Ovary (tissue), 9 donors: Measurements from ENCODE around the gene LMTK2. TPM values are rescaled to one million over a fixed set of nuclear protein-coding genes. Genes with fewer than 3 reads are reported as not detected.
"Not testable (repeated sequence)": the region's sequence is repeated elsewhere in the genome, so short reads cannot be mapped to it uniquely, and the experiment has no call there.

ENCODE experiments used
- DNase-seq, 5 donors: peaks; one replicate each; pipeline ENCODE4 v3.0.0-alpha.2; 2019 to 2020
- H3K27ac ChIP-seq, 2 donors: fragments of 200-600 bp; one replicate each; pipeline versions ENCODE4 v1.5.1 to v1.8.0; 2019 to 2022
- H3K27me3 ChIP-seq: fragments of 200-600 bp; one replicate; pipeline ENCODE4 v1.8.0; 2022
- H3K36me3 ChIP-seq: fragments of 200-600 bp; sonication (generic); one replicate; pipeline ENCODE4 v1.5.1; 2019
- H3K4me1 ChIP-seq: one replicate; pipeline ENCODE4 v1.8.1; 2013; ENCODE audit warnings: mild to moderate bottlenecking, moderate library complexity; ENCODE audit not compliant: insufficient read depth
- H3K4me3 ChIP-seq: fragments of 200-600 bp; sonication (generic); one replicate; pipeline ENCODE4 v1.5.1; 2017
- H3K9me3 ChIP-seq, 2 donors: fragments of 200-600 bp in 1 of 2; sonication (generic) in 1 of 2; one replicate each; pipeline versions ENCODE4 v1.5.1 to v1.8.1; 2013 to 2019; ENCODE audit warnings: mild to moderate bottlenecking in 1 of 2, moderate library complexity in 1 of 2
- EP300 ChIP-seq: sonication (generic); formaldehyde crosslinking; IDR thresholded peaks from one replicate; pipeline ENCODE4 v1.6.1; 2017; ENCODE audit warnings: antibody characterized with exemption
- POLR2A ChIP-seq: fragments of 450-650 bp; IDR thresholded peaks from one replicate; pipeline ENCODE4 v1.6.1; 2017; ENCODE audit warnings: antibody characterized with exemption, mild to moderate bottlenecking, moderate library complexity
- WGBS, 3 donors: extraction: QIAGEN DNeasy Blood & Tissue Kit in 1 of 3; methylation state at CpG; one replicate each; pipeline versions ENCODE4 v1.1.5 to v1.1.7; 2013 to 2017; 5-methylcytosine and 5-hydroxymethylcytosine counted together
- intact Hi-C, 4 donors: fragments of 100-400 bp; cut with DNase I; formaldehyde crosslinking; loops; one replicate each; pipeline versions ENCODE4 v1.11.0 to v1.15.1; 2022 to 2023
- polyA plus RNA-seq, 2 donors: library from polyadenylated mRNA; stranded (reverse); fragments of 200-250 nt in 1 of 2; fragments of 350-450 nt in 1 of 2; fragmentation: Illumina TruSeq in 1 of 2; extraction: RNeasy Lipid Tissue Mini Kit (QIAGEN cat#74804) in 1 of 2; gene quantifications; one replicate each; pipeline ENCODE4 v1.2.3, GENCODE V29; 2013 to 2014
- total RNA-seq, 7 donors: library from RNA; depleted of rRNA in 2 of 7; stranded (reverse); fragments of >200 nt in 2 of 7; fragmentation: NEBNext Ultra II Directional in 3 of 7; extraction: Animal tissue kit (Norgen Biotek cat#: 25700) in 3 of 7; gene quantifications; one replicate each; pipeline versions ENCODE4 v1.1.0 to v1.2.4, GENCODE V29; 2016 to 2023
- TF ChIP-seq, protein P1 (sequence below), 3 donors: fragments of 450-650 bp in 2 of 3; fragments of 200-600 bp in 1 of 3; IDR thresholded peaks; one replicate each; pipeline versions ENCODE4 v1.5.1 to v1.8.0; 2016 to 2022; ENCODE audit warnings: antibody characterized with exemption in 3 of 3, mild to moderate bottlenecking in 1 of 3
- donor health status: DM: no; HTN: no; CAD: no; lungs with moderate emphysema.
- donor health status: DM: no; HTN: no; CAD: no.
- donor health status: Bipolar disorder and iron deficiency.
- donor health status: DM: yes; HTN: yes; CAD: no.
- donor health status: DM: no; HTN: no; CAD: no.
- donor health status: DM: yes; HTN: yes; CAD: no.

LMTK2 gene
- total and polyA plus RNA-seq, 9 donors = 4.4 to 17.1 (median 12.8) TPM

DNA sequence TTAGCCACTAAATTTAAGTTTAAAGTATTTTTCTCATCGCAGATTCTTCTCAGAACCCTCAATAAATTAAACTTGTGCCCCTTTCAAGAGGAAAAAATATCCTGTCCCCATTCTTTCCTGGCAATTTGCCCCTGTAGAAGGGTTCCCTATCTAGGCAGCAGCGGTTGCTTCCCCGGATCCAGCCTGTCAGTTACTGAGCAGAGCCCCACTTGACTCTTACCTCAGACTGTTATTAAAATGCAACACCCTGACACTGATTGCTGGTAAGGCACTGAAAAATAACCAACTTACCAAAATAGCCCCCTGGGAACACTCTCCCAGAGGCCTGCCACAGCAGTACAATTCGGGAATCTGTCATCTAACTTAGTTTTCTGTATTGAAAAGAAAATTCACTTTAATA lies 13.9 kb downstream of the LMTK2 start:
- WGBS, 3 donors = 42 to 60% (median 51%) methylated on average over 4 of the region's 4 CpGs
- TF ChIP-seq, protein P1, sequence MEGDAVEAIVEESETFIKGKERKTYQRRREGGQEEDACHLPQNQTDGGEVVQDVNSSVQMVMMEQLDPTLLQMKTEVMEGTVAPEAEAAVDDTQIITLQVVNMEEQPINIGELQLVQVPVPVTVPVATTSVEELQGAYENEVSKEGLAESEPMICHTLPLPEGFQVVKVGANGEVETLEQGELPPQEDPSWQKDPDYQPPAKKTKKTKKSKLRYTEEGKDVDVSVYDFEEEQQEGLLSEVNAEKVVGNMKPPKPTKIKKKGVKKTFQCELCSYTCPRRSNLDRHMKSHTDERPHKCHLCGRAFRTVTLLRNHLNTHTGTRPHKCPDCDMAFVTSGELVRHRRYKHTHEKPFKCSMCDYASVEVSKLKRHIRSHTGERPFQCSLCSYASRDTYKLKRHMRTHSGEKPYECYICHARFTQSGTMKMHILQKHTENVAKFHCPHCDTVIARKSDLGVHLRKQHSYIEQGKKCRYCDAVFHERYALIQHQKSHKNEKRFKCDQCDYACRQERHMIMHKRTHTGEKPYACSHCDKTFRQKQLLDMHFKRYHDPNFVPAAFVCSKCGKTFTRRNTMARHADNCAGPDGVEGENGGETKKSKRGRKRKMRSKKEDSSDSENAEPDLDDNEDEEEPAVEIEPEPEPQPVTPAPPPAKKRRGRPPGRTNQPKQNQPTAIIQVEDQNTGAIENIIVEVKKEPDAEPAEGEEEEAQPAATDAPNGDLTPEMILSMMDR (IDR thresholded peaks at IDR 0.05) = no peak
- TF ChIP-seq POLR2A = no peak
- TF ChIP-seq EP300 = no peak
- peaks cover 13% of the 10 kb centered on the region for H3K4me1 ChIP-seq
- H3K9me3 ChIP-seq = no peaks in the 10 kb centered on the region
- DNase-seq = no peak
- no peaks in the 10 kb centered on the region for H3K27me3 ChIP-seq
- H3K27ac ChIP-seq = no peak overlapping the region
- H3K36me3 ChIP-seq = no peaks in the 10 kb centered on the region
- H3K4me3 ChIP-seq = no peak overlapping the region
- intact Hi-C loops = no loop called here

- peaks cover 11% of the 10 kb centered on the region for H3K4me1 ChIP-seq
- H3K4me3 ChIP-seq, H3K9me3 ChIP-seq, intact Hi-C loops, H3K27me3 ChIP-seq, DNase-seq, H3K27ac ChIP-seq, H3K36me3 ChIP-seq: not testable (repeated sequence)
- WGBS, 3 donors = 81 to 89% (median 88%) methylated on average over 7 of the region's 7 CpGs
Measured at GRCh38 chr7:98121388-98121787, 14.7 kb downstream of the LMTK2 start.

GRCh38 chr7:98123365-98123696 lies 16.7 kb downstream of the LMTK2 start:
- Histone ChIP-seq H3K36me3 (no peaks in the 10 kb centered on the region), H3K27ac (no peak overlapping the region), H3K4me1 (peaks cover 3% of the 10 kb centered on the region), H3K27me3 (no peaks in the 10 kb centered on the region), H3K9me3 (no peaks in the 10 kb centered on the region), H3K4me3 (no peak overlapping the region)
- DNase-seq = no peak
- TF ChIP-seq, protein P1 (IDR thresholded peaks at IDR 0.05) = no peak
- TF ChIP-seq POLR2A = no peak
- TF ChIP-seq EP300 = no peak
- 84 to 88% (median 86%) methylated on average over 4 of the region's 4 CpGs for whole genome bisulfite sequencing, 3 donors
- intact Hi-C loops = no loop called here

GRCh38 chr7:98125759-98126158 lies 19.1 kb downstream of the LMTK2 start:
- WGBS, 3 donors = 93 to 95% (median 93%) methylated on average over 6 of the region's 6 CpGs
- H3K27me3 ChIP-seq = no peaks in the 10 kb centered on the region
- no peak overlapping the region for H3K4me3 ChIP-seq
- TF ChIP-seq POLR2A = no peak
- no peak for TF ChIP-seq EP300
- TF ChIP-seq, protein P1 (IDR thresholded peaks at IDR 0.05) = no peak
- H3K4me1 ChIP-seq = no peaks in the 10 kb centered on the region
- no peaks in the 10 kb centered on the region for H3K9me3 ChIP-seq
- no peak for DNase-seq
- intact Hi-C loops = no loop called here
- H3K36me3 ChIP-seq = no peaks in the 10 kb centered on the region
- no peak overlapping the region for H3K27ac ChIP-seq

DNA sequence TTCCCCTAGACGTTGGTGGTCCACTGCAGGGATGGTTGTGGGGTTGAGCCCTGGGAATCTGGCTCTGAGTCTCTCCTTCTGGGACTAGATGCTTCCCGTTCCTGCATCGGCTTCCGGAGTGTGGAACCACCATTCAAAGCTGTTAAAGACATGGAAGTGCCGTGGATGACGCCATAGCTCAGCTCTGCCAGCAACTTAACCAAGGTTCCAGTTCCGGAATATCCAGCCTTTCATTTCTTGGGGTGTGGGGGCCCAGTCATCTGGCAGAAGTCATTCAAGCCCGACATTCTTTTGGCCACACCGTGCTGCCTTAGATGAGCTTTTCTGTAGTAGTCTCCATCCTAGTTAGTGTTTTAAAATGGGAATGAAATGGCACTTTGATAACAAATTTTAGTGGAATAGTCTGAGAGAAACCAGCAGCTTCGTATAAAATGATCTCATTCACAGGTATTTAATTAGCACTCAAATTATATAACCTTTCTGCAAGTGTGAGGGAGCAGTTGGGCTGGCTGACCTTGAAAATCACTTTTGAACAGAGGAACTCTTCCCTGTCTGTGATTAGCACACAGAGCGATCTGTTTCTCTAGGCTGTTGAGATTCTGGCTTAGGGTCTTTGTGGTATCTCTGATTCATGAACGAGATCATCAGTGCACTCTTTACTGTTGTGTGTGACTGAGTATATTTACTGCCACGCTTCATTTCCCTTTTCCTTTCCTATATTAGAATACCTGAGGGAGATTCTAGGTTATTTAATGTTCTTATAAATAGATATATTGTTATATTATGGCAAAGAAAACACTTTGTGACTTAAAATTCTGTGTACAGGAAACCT lies 19.9 kb downstream of the LMTK2 start:
- no peaks in the 10 kb centered on the region for H3K9me3 ChIP-seq
- peaks cover 2% of the 10 kb centered on the region for H3K4me1 ChIP-seq
- H3K36me3 ChIP-seq = no peaks in the 10 kb centered on the region
- 79 to 82% (median 79%) methylated on average over 13 of the region's 13 CpGs for WGBS, 3 donors
- intact Hi-C loops = no loop called here
- no peak for TF ChIP-seq POLR2A
- TF ChIP-seq, protein P1 (IDR thresholded peaks at IDR 0.05) = no peak
- no peak for TF ChIP-seq EP300
- no peak for DNase-seq
- H3K27me3 ChIP-seq = no peaks in the 10 kb centered on the region
- H3K27ac ChIP-seq = no peak overlapping the region
- H3K4me3 ChIP-seq = no peak overlapping the region
